ENCODE data around the gene EPM2A. TPM values are rescaled to one million over a fixed set of nuclear protein-coding genes. Genes with fewer than 3 reads are reported as not detected.

Gene EPM2A
- total RNA-seq, 3 donors from 2014 or later, result 4.7 to 52.4 (median 5.3) TPM

DNA sequence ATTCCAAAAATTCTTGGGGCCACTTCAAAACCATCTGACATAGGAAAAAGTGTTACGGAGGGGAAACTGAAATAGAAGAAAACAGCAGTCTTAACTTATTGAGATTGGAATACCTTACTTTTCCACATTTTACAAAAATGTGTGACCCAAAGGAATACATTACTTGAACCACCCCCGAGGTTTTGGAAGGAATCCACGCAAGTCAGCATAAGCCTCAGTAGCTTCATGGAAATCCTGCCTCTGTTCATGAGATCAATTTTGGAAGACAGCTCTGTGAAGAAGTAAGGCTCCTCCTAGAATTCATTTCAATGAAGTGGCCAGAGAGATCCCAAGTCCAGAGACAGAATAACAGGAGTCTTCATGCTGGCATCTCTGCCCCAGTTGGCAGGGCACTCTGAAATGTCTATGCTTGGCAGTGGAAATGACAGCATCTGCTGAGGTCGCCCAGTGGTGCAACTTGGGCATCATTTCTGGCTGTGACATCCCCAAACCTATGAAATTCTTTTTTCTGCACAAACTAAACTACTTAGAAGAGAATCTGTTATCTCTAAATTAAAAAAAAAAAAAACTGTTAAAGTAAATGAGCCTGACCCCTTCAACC lies 132.5 kb downstream of the EPM2A start:
- intact Hi-C loops (cut with DNase I, micrococcal nuclease), result no loop called here
- TF ChIP-seq CTCF (IDR thresholded peaks at IDR 0.05), result no peak
- Histone ChIP-seq H3K36me3 (ENCODE audit: low read depth) (no peaks in the 10 kb centered on the region), H3K4me1 (ENCODE audit: low read depth) (no peaks in the 10 kb centered on the region), H3K9me3 (no peaks in the 10 kb centered on the region), H3K4me3 (no peak overlapping the region)
- DNase-seq, result no peak
- no peak for ATAC-seq

DNA sequence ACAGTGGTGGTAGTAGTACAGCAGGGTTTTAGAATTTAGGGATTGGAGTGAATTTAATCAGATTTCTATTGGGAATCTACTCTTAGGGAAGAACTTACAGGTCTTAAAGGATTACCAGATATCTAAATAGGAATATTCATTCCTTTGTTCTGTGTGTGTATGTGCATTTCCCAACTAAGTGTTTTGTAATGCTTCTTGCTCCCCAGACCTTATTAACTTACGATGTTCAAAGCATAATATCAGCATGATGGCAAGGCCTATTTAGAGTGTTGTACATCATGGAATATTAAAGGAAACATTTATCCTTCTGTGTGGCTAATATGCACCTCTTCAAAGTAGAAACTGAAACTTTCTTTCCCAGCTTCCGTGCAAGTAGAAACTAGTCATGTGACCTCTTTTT lies 133.9 kb downstream of the EPM2A start:
- no peak for DNase-seq
- intact Hi-C loops (cut with DNase I, micrococcal nuclease), result no loop called here

GRCh38 chr6:145600299-145600698 lies 135.0 kb downstream of the EPM2A start:
- intact Hi-C loops (cut with DNase I, micrococcal nuclease), result no loop called here
- H3K4me1 ChIP-seq (ENCODE audit: low read depth), result no peaks in the 10 kb centered on the region
- no peak for ATAC-seq

More for the DNA sequence above, 133.9 kb downstream of the EPM2A start:
- Histone ChIP-seq H3K36me3 (ENCODE audit: low read depth) (no peaks in the 10 kb centered on the region), H3K4me3 (no peak overlapping the region), H3K9me3 (no peaks in the 10 kb centered on the region), H3K4me1 (ENCODE audit: low read depth) (no peaks in the 10 kb centered on the region)
- no peak for TF ChIP-seq CTCF (IDR thresholded peaks at IDR 0.05)
- no peak for ATAC-seq

DNA sequence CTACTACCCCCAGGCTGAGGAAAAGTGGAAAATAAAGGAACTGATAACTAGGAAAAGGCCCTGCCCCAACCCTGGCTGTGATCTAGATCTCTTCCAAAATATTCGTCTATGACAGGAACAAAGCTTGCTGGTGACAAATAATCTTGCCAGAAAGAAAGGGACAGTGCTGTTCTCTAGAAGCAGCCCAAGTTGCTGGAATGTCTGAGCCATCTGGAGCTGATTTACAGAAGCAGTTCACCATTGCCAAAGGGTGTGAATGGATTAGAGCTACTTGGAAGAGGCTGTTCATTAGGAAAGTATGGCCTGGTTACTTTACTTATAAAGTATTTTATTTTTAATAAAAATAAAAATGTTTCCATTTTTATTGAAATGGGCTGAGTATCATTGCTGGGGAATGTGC lies 146.3 kb downstream of the EPM2A start:
- H3K9me3 ChIP-seq, result no peaks in the 10 kb centered on the region
- H3K4me3 ChIP-seq, result no peak overlapping the region
- H3K4me1 ChIP-seq (ENCODE audit: low read depth), result no peaks in the 10 kb centered on the region
- TF ChIP-seq CTCF (IDR thresholded peaks at IDR 0.05), result no peak
- intact Hi-C loops (cut with DNase I, micrococcal nuclease), result no loop called here
- H3K36me3 ChIP-seq (ENCODE audit: low read depth), result no peaks in the 10 kb centered on the region
- DNase-seq, result no peak
- no peak for ATAC-seq

More at GRCh38 chr6:145600299-145600698, 135.0 kb downstream of the EPM2A start:
- DNase-seq, result no peak
- no peaks in the 10 kb centered on the region for H3K9me3 ChIP-seq
- no peaks in the 10 kb centered on the region for H3K36me3 ChIP-seq (ENCODE audit: low read depth)
- TF ChIP-seq CTCF (IDR thresholded peaks at IDR 0.05), result no peak
- no peak overlapping the region for H3K4me3 ChIP-seq

DNA sequence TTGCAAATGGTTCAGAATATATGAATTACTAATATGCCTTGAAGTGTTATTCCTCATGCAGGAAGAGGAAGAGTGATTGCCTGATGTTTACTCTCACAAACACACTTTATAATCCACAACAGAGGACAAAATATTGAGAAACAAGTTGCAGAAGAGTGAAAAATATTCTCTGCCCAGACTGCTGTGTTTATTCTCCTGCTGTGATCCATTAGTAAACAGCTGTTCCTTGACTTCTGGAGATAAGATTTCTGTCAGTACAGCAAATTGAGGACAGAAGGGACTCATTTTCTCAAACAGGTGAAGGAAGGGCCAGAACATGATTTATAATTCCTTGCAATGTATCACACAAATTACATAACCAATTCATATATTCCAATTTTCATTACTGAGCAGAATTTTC lies 148.0 kb downstream of the EPM2A start:
- Histone ChIP-seq H3K4me3 (no peak overlapping the region), H3K36me3 (ENCODE audit: low read depth) (no peaks in the 10 kb centered on the region), H3K4me1 (ENCODE audit: low read depth) (no peaks in the 10 kb centered on the region), H3K9me3 (no peaks in the 10 kb centered on the region)
- intact Hi-C loops (cut with DNase I, micrococcal nuclease), result no loop called here
- DNase-seq (no peak), ATAC-seq (no peak)
- TF ChIP-seq CTCF (IDR thresholded peaks at IDR 0.05), result no peak

DNA sequence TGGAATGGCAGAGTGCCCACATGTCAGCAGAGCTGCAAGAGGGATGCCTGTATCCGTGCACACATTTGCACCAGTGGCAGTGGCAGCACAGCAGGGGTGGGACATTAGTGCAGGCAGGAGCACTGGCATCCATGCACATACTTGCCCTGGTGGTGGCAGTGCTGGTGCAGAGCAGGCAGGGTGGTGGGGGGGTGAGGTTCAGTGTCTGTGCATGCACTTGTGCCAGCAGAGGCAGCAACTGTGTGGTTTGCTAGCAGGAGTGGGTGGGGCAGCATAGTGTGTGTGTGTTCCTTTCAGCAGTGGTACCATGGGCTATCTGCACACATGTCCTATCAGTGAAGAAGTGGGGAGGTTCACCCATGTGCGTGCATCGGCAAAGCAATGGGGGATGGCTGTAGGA lies 151.6 kb downstream of the EPM2A start:
- no peaks in the 10 kb centered on the region for H3K9me3 ChIP-seq
- no peaks in the 10 kb centered on the region for H3K36me3 ChIP-seq (ENCODE audit: low read depth)
- intact Hi-C loops (cut with DNase I, micrococcal nuclease), result no loop called here
- H3K4me3 ChIP-seq, result no peak overlapping the region
- DNase-seq (peak in 1 of 3 donors; percentile 31), ATAC-seq (no peak)
- H3K4me1 ChIP-seq (ENCODE audit: low read depth), result no peaks in the 10 kb centered on the region
- no peak for TF ChIP-seq CTCF (IDR thresholded peaks at IDR 0.05)

Data from mucosa of descending colon (tissue), 3 donors.